ENCODE data around the gene COMMD3.
"Not testable (repeated sequence)": the region's sequence is repeated elsewhere in the genome, so short reads cannot be mapped to it uniquely, and the experiment has no call there.

COMMD3 gene

DNA sequence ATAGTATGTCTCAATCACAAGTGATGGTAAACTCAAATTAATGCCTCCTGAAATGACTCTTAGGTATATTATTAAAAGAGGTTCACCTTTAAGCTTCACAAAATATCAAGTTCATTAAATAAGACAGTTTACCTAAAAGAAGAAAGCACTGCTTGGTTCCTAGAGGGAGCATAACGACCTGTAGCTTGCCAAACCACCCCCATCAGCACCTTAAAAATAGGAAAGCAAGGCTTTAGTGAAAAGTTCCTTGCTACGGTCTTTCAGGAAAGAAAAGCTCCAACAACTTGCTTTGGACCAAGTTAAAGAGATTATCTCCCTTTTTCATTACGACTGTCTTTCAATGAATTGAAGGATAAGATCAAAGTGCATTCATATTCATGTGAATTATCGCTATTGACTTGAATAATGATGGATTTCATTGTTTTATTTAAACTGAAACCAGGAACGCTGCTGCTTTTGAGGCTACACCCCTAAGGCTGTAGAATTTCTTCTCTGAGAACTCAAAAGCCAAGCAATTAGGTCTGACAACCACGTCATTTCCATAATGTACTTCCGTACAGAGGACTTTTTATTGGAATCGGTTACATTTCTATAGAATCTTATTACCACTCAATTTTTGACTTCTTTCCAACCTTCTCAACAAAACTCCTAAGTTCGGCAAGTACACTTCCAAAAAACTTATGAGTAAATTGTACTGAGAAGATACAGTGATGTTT lies 22.2 kb downstream of the COMMD3 start:
- in situ Hi-C loops (cut with MboI; ENCODE audit: low sequenced_read_pairs), result no loop called here

DNA sequence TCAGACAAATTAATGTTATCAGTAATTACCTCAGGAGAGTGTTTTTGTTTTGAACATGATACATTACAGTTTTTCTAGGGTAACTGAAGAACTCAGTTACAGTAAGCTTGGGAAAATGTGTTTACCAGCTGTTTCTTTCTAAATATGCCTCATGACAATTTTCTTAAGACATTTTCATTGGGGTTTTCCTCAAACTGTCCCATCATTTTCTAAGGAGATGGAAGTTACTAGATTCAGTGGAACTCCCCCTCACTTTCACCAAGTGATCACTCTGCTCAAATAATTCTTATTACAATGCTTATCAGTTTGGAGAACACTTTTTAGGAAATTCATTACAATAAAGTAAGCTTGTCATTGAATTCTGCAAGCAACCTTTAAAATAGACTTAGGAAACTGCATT lies 22.7 kb downstream of the COMMD3 start:
- in situ Hi-C loops (cut with MboI; ENCODE audit: low sequenced_read_pairs), result no loop called here

- in situ Hi-C loops (cut with MboI; ENCODE audit: low sequenced_read_pairs), result no loop called here
Measured at GRCh38 chr10:22339761-22340328, 23.7 kb downstream of the COMMD3 start.

DNA sequence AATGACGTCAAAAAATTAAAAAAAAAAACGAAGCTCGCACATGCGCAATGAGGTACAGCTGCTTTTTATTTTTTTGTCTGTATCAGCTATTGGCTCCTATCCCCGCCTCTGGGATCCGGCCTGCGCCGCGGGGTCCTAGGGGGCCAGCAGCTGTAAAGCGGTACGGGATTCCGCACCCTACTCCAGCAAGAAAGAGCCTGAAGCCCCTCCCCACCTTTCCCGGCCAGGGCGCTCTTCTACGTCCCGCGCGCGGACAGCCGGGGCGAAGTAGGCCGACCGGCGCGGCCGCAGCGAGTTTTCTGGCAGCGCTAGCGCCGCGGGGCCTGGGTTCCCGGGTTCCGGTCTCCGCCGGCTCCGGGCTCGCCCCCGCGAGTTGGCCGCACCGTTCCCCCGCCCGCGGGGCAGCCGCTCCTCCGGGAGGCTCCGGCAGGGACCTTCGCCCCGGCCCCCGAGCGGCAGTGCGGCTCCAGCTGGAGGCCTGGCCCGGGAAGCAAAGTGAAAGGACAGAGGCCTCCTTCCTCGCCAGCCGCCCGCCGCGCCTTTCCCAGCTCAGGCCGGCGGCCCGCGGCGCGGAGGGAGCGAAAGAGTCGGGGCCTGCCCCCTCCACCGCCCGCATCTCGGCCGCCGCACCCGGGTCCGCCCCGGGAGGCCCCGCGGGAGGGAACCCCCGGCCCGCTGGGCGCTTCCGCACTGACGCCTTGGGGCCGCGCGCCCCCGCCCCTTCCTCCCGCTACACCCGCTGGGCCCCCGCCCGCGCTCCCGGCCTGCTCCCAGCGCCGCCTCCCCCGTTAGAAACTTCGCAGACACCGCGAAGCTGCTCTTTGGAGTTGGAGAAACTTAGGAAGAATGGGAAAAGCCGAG lies 24.4 kb downstream of the COMMD3 start:
- in situ Hi-C loops (cut with MboI; ENCODE audit: low sequenced_read_pairs), result no loop called here

- in situ Hi-C loops (cut with MboI; ENCODE audit: low sequenced_read_pairs), result no loop called here
Measured at GRCh38 chr10:22341190-22341925, 25.2 kb downstream of the COMMD3 start.

DNA sequence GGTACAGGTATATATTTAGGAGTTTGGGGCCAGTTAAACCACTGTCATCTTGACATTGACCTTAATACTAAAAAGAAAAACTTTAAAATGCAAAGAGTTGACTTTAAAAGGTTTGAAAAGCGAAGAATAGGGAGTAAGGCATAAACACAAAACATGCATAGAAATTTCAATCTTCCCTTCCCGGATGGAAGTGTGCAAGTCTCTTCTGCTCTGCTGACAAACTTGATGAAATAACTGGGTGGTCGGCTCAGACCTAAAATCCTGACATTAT lies 25.7 kb downstream of the COMMD3 start:
- in situ Hi-C loops (cut with MboI; ENCODE audit: low sequenced_read_pairs), result no loop called here

GRCh38 chr10:22342421-22342820 lies 26.2 kb downstream of the COMMD3 start:
- in situ Hi-C loops (cut with MboI; ENCODE audit: low sequenced_read_pairs), result no loop called here

- in situ Hi-C loops (cut with MboI; ENCODE audit: low sequenced_read_pairs), result no loop called here
Measured at GRCh38 chr10:22343731-22344130, 27.5 kb downstream of the COMMD3 start.

- in situ Hi-C loops (cut with MboI; ENCODE audit: low sequenced_read_pairs), result no loop called here
Measured at GRCh38 chr10:22344249-22344648, 28.1 kb downstream of the COMMD3 start.

DNA sequence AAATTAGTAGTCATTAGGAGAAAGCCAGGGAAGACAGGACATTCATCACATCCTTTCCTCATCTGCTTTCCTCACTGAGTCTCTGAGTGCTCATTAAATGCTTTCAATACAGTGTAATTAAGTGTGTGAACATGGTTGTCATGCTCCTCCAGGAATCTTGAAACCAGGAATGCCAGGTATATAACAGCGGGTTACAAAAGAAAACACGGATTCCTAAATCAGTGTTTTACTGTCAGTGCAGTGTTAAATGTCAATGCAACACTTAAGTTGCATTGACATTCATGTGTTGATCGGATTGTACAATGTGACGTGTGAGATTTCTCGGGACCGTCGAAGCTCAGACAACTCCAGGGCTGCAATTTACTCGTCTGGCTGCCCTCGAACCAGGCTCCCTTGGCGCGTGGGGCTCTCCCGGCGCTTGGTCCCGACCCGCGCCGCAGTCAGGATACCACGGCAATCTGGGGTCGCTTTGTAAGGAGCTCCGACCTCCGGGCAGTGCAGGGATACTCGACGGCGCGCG lies 28.7 kb downstream of the COMMD3 start:
- in situ Hi-C loops (cut with MboI; ENCODE audit: low sequenced_read_pairs), result no loop called here

GRCh38 chr10:22345301-22346095 lies 29.3 kb downstream of the COMMD3 start, which contains the start of gene SPAG6:
Gene SPAG6 (plus strand): TSS chr10:22345496. CDS start chr10:22345612, 116 bp downstream.
- in situ Hi-C loops (cut with MboI; ENCODE audit: low sequenced_read_pairs), result no loop called here

DNA sequence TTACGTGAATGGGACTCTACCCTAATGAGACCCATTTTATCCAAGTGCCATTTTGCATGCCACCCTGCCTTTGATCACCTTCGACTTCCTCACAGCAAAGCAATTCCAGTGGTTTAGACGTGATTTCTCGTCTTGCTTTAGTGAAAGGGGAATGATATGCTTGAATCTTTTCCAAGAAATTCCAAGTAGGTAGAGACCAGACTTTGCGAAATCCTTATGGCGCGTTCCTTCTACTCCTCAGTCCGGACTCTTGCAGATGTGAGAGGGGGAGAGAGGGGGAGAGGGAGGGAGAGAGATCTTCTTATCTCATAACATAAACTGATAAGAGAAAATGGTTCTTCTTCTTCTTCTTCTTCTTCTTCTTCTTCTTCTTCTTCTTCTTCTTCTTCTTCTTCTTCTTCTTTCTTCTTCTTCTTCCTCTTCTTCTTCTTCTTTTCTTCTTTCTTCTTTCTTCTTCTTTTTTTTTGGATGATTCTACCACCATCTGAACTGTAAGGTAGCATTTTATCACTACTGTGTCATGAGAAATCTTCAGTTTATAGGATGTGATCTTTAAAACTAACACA lies 30.0 kb downstream of the COMMD3 start:
- in situ Hi-C loops (cut with MboI; ENCODE audit: low sequenced_read_pairs), result no loop called here

DNA sequence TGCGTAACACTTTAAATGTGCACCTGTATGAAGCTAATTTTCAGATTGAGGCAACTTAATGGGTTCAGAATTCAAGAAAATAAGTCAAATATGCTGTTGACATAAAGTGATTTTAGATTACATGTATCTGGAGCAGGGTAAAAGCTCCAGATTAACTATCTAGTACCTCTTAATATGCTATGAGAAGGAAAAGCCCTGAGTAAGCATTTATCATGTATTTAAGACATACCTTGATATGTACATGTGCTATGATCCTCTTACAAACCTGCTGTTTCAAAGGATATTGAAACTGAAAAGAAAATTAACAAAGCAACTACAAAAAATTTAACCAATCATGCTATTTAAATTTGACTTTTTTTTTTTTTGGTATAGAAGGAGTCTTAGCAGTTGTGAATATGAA lies 33.6 kb downstream of the COMMD3 start:
- in situ Hi-C loops (cut with MboI; ENCODE audit: low sequenced_read_pairs), result no loop called here

DNA sequence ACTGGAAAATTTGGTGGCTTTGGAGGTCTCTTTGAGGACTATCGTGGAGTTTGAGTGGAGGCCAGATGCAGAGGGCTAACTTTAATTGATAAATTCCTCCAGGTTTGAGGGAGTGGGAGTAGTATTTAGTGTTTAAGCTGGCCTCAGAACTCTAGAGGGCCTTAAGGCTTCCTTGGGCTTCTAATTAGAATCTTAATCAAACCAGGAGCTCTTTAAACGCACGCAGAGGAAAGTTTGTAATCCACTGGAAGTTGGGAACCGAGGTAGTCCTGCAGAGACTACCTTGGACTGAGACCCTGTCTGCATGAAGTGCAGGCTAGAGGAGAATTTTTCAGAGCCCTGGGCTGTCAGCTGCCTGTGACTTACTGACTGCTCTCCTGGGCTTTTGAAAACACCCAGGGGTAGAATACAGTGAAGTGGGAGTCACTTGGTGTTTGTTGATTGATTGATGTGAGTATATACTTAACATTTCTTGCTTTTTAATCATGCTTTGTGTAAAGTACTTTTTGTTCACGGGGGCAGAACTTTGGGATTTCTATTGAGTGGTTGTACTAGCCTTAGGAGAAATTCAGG lies 35.0 kb downstream of the COMMD3 start:
- in situ Hi-C loops (cut with MboI; ENCODE audit: low sequenced_read_pairs), result no loop called here

GRCh38 chr10:22356324-22356873 lies 40.2 kb downstream of the COMMD3 start:
- in situ Hi-C loops (cut with MboI; ENCODE audit: low sequenced_read_pairs), result no loop called here

DNA sequence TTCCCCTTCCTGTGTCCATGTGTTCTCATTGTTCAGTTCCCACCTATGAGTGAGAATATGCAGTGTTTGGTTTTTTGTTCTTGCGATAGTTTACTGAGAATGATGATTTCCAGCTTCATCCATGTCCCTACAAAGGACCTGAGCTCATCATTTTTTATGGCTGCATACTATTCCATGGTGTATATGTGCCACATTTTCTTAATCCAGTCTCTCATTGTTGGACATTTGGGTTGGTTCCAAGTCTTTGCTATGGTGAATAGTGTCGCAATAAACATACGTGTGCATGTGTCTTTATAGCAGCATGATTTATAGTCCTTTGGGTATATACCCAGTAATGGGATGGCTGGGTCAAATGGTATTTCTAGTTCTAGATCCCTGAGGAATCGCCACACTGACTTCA lies 41.6 kb downstream of the COMMD3 start:
- in situ Hi-C loops (cut with MboI; ENCODE audit: low sequenced_read_pairs), result not testable (repeated sequence)

DNA sequence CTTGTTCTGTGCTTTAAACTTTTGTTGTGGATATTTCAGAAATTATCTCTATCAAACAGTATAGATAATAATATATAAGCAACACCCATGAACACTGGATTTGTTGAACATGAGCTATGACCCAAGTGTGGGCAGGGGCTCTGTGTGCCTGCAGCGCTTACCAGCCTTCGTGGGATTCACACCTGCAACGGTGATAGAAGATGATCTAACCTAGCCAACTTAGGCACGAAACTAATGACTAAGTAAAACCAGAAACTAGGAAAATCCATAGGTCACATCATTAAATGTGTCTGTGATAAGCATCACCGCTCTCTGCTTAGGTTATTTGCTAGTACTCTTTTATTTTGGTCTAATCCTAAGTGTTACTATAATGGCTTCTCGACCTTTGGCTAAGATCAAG lies 47.1 kb downstream of the COMMD3 start:
- in situ Hi-C loops (cut with MboI; ENCODE audit: low sequenced_read_pairs), result no loop called here

GRCh38 chr10:22364407-22365140 lies 48.4 kb downstream of the COMMD3 start:
- in situ Hi-C loops (cut with MboI; ENCODE audit: low sequenced_read_pairs), result no loop called here

- in situ Hi-C loops (cut with MboI; ENCODE audit: low sequenced_read_pairs), result no loop called here
Measured at GRCh38 chr10:22365233-22365632, 49.0 kb downstream of the COMMD3 start.

All from HL-60/S4 (cell line).